Peyer's patch (tissue), 4 donors: ENCODE data around the gene CITED4. TPM values are rescaled to one million over a fixed set of nuclear protein-coding genes. Genes with fewer than 3 reads are reported as not detected.

Experiments used
- DNase-seq, 3 donors: peaks; one replicate each; pipeline ENCODE4 v3.0.0-alpha.2; 2017 to 2019
- H3K27ac ChIP-seq, 4 donors: fragments of 200-600 bp; sonication (generic); one replicate each; pipeline ENCODE4 v1.5.1; 2016 to 2019
- H3K27me3 ChIP-seq, 2 donors: fragments of 200-600 bp; sonication (generic); one replicate each; pipeline ENCODE4 v1.5.1; 2019
- H3K36me3 ChIP-seq, 3 donors: fragments of 200-600 bp; sonication (generic); one replicate each; pipeline ENCODE4 v1.5.1; 2016 to 2019
- H3K4me1 ChIP-seq, 4 donors: fragments of 200-600 bp; sonication (generic); one replicate each; pipeline ENCODE4 v1.5.1; 2016 to 2019
- H3K4me3 ChIP-seq, 4 donors: fragments of 200-600 bp; sonication (generic); 1 replicate in 3 of 4; 2 replicates in 1 of 4; pipeline ENCODE4 v1.5.1; 2016 to 2019; ENCODE audit warnings: mild to moderate bottlenecking in 1 of 4
- H3K9me3 ChIP-seq, 4 donors: fragments of 200-600 bp; sonication (generic); one replicate each; pipeline ENCODE4 v1.5.1; 2016 to 2019; ENCODE audit warnings: mild to moderate bottlenecking in 1 of 4
- POLR2A ChIP-seq, 2 donors: fragments of 450-650 bp; IDR thresholded peaks; one replicate each; pipeline ENCODE4 v1.5.1; 2017; ENCODE audit warnings: antibody characterized with exemption in 2 of 2, mild to moderate bottlenecking in 2 of 2, moderate library complexity in 2 of 2
- total RNA-seq, 4 donors: library from RNA; depleted of rRNA; stranded (reverse); fragments of >200 nt; gene quantifications; one replicate each; pipeline ENCODE4 v1.1.0, GENCODE V29; 2016
- TF ChIP-seq, protein P1 (sequence below), 6 experiments: fragments of 450-650 bp in 4 of 6; fragments of 200-600 bp in 2 of 6; sonication (generic) in 1 of 6; IDR thresholded peaks; one replicate each; pipeline ENCODE4 v1.5.1; 2017 to 2019; ENCODE audit warnings: antibody characterized with exemption in 6 of 6, mild to moderate bottlenecking in 3 of 6, moderate library complexity in 1 of 6

CITED4 gene
- total RNA-seq, 4 donors from 2014 or later: 2.0 to 19.0 (median 2.3) TPM

DNA sequence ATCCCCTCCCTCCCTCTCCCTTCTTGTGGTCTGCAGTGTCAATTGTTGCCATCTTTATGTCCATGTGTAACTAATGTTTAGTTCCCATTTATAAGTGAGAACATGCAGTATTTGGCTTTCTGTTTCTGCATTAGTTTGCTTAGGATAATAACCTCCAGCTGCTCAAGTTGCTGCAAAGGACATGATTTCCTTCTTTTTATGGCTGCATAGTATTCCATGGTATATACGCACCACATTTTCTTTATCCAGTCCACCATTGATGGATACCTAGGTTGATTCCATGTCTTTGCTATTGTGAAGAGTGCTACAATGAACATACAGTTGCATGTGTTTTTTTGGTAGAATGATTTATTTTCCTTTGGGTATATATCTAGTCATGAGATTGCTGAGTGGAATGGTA is 16.3 kb downstream of the CITED4 start:
- TF ChIP-seq, protein P1, sequence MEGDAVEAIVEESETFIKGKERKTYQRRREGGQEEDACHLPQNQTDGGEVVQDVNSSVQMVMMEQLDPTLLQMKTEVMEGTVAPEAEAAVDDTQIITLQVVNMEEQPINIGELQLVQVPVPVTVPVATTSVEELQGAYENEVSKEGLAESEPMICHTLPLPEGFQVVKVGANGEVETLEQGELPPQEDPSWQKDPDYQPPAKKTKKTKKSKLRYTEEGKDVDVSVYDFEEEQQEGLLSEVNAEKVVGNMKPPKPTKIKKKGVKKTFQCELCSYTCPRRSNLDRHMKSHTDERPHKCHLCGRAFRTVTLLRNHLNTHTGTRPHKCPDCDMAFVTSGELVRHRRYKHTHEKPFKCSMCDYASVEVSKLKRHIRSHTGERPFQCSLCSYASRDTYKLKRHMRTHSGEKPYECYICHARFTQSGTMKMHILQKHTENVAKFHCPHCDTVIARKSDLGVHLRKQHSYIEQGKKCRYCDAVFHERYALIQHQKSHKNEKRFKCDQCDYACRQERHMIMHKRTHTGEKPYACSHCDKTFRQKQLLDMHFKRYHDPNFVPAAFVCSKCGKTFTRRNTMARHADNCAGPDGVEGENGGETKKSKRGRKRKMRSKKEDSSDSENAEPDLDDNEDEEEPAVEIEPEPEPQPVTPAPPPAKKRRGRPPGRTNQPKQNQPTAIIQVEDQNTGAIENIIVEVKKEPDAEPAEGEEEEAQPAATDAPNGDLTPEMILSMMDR (IDR thresholded peaks at IDR 0.05): no peak
- no peak for TF ChIP-seq POLR2A (IDR thresholded peaks at IDR 0.05)
- Histone ChIP-seq H3K36me3 (no peaks in the 10 kb centered on the region), H3K4me1 (no peaks in the 10 kb centered on the region), H3K4me3 (no peak overlapping the region), H3K27me3 (no peaks in the 10 kb centered on the region), H3K9me3 (no peaks in the 10 kb centered on the region), H3K27ac (no peak overlapping the region)
- DNase-seq: no peak

DNA sequence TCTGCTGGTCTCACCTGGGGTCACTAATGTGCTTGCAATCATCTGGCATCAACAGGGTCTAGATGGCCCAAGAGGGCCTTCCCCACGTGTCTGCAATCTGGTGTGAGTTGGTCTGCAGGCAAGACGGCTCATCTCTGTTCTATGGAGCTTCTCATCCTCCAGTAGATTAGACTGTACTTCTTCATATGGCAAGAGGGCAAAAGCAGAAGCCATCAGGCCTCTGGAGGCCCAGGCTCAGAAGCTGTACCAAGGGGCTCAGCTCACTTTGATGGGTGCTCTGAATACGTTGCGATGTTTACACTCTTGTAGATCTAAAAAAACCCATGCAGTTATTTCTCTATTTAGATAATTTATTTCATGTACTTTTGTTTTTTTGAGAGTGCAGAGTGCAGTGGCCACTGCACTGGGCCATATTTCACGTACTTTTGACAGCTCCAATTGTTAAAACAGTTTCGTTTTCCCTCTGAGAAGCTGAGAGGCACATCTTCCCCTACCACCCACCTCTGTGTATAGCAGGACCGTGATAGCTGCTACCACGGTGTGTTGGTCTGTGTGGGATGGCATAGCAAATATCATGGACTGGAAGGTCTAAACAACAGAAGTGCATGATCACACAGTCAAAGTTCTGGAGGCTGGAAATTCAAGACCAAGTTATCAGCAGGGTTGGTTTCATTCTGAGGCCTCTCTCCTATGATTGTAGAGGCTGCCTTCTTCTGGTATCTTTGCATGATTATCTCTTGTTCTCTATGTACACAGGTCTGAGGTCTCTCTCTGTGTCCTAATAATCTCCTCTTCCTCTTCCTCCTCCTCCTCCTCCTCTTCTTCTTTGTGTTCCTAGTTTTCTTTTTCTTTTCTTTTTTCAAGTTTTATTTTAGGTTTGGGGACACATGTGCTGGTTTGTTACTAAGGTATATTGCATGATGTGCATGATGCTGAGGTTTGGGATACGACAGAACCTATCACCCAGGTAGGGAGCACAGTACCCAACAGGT is 17.0 kb downstream of the CITED4 start:
- Histone ChIP-seq H3K4me1 (no peaks in the 10 kb centered on the region), H3K36me3 (no peaks in the 10 kb centered on the region), H3K4me3 (no peak overlapping the region), H3K9me3 (no peaks in the 10 kb centered on the region), H3K27me3 (no peaks in the 10 kb centered on the region), H3K27ac (no peak overlapping the region)
- DNase-seq: no peak
- TF ChIP-seq, protein P1 (IDR thresholded peaks at IDR 0.05): no peak
- no peak for TF ChIP-seq POLR2A (IDR thresholded peaks at IDR 0.05)

- no peak for TF ChIP-seq POLR2A (IDR thresholded peaks at IDR 0.05)
- TF ChIP-seq, protein P1 (IDR thresholded peaks at IDR 0.05): no peak
- no peak for DNase-seq
- no peak overlapping the region for H3K4me3 ChIP-seq
- H3K9me3 ChIP-seq: no peaks in the 10 kb centered on the region
- no peaks in the 10 kb centered on the region for H3K27me3 ChIP-seq
- H3K27ac ChIP-seq: no peak overlapping the region
- H3K36me3 ChIP-seq: no peaks in the 10 kb centered on the region
- H3K4me1 ChIP-seq: no peaks in the 10 kb centered on the region
These were observed 18.1 kb downstream of the CITED4 start for GRCh38 chr1:40844079-40844478.

DNA sequence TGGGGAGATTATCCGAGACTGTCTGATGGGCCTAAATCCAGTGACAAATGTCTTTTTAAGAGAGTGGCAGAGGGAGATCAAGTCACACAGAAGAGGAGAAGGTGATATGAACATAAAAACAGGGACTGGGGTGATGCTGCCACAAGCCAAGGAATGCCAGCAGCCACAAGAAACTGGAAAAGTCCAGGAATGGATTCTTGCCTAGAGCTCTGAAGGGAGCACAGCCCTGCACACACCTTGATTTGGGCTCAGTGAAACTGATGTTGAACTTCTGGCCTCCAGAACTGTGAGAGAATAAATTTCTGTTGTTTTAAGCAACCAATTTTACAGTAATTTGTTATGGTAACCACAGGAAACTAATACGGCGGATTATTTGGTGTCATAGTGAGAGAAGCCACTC is 19.5 kb downstream of the CITED4 start:
- Histone ChIP-seq H3K27me3 (no peaks in the 10 kb centered on the region), H3K4me3 (no peak overlapping the region), H3K9me3 (no peaks in the 10 kb centered on the region), H3K36me3 (no peaks in the 10 kb centered on the region), H3K4me1 (no peaks in the 10 kb centered on the region), H3K27ac (no peak overlapping the region)
- no peak for DNase-seq
- TF ChIP-seq, protein P1 (IDR thresholded peaks at IDR 0.05): no peak
- no peak for TF ChIP-seq POLR2A (IDR thresholded peaks at IDR 0.05)

DNA sequence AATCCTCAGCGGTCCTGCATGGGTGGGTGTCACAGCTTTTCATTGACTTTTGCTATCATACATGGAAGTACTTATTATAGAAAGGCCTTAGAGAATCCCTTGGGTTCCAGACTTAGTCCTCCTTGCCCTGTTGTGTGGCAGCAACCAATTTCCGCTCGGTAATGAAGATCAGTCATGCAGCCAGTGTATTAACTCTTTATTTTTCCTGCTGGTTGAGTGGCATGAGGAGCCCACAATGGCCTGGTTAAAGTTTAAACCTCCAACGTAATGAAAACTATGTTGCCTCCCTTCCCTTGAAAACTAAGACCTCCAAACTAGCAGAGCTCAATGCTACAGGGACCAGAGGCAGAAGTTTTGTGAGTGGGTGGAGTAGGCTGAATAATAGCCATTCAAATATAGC is 20.0 kb downstream of the CITED4 start:
- Histone ChIP-seq H3K9me3 (no peaks in the 10 kb centered on the region), H3K27me3 (no peaks in the 10 kb centered on the region), H3K27ac (no peak overlapping the region), H3K4me1 (no peaks in the 10 kb centered on the region), H3K36me3 (no peaks in the 10 kb centered on the region), H3K4me3 (no peak overlapping the region)
- DNase-seq: no peak
- TF ChIP-seq POLR2A (IDR thresholded peaks at IDR 0.05): no peak
- TF ChIP-seq, protein P1 (IDR thresholded peaks at IDR 0.05): no peak
